HuH-7.5 (cell line): ENCODE data around the gene NELFB.

ENCODE experiments used
- DNase-seq: peaks from one replicate; pipeline ENCODE4 v3.0.0; 2011; ENCODE audit warnings: low spot score

Gene NELFB

DNA sequence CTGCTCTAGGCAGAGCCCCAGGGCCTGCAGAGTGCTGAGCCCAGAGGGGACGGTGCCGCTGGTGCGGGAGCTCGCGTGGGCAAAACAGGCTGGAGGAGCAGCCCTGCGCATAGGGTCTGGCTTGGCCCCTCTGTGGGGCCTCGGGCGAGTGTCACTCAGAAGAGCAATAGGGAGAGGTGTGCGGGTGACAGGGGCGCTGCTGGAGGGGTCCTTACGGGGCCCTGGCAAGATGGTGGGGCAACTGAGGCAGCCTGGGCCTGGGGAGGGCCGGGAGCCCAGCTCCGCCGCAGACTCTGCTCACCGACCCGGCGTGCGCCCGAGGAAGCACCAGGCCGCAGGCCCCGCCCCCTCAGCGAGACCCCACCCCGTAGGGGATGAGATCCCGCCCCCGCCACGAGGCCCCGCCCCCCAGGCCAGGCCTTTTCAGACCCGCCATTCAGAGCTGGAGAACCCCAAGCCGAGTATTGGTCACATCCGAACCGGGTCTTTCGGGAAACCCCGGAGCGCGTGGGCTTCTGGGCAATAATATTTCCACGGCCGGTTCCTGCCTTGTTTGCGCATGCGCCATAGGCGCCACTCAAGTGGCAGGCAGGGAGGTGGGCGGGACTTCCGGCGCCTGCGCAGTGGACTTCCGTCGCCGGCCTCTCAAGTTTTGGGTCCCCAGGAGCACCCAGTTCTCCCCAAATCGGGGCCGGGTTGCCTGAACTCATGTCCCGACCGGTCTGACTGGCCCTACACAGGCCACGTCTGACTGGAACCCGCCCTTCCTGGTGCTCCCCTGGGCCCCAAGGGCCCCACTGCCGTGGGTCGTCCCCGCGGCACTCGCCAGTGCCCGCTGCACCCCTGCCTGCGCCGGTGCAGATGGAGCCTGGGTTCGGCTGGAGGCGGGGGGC lies 31.8 kb upstream of the NELFB start:
- DNase-seq: peak; percentile 99

DNA sequence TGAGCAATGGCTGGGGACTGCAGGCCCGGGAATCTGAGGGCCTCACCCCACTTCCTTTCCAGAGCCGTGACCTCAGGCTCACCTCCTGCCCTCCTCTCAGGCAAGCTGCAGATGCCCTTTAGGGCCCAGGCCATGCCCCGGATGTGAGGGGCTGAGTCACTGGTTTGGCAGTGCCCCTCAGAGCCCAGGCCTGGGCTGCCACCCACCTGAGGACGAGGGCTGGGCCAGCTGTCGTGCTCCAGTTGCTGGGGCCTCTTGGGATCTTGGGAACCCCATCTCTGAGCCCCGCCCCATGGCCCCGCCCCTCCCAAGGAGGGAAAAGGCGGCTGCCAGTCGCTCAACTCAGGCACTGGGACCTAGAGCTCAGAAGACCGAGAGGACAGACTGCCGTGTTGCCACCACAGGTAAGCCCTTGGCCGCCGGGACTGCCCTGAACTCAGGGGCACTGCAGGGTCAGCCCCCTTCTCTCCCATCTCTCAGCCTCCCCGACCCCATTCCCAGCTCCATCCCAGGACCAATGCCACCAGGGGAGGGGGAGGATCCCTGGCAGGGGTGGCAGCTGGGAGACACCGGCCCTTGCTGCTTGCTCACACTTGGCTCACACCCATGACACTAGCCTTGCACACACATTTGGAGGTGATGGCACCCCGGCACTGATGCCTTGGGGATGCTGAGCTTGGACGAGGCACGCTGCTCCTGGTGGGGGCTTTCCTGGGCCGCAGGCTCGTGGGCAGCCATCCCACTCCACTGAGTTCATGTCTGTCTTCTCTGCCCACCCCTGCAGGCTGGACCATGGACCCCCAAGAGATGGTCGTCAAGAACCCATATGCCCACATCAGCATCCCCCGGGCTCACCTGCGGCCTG lies 30.1 kb upstream of the NELFB start, which contains the start of gene CYSRT1:
CYSRT1 (plus strand) TSS at position 345 of the 865 bp plus-strand sequence; CDS start at position 793, 448 bp downstream.
- DNase-seq: no peak

GRCh38 chr9:137225699-137226331 lies 29.3 kb upstream of the NELFB start:
- DNase-seq: no peak

GRCh38 chr9:137226338-137227053 lies 28.6 kb upstream of the NELFB start:
- no peak for DNase-seq

GRCh38 chr9:137227054-137227852 lies 27.9 kb upstream of the NELFB start, which contains the start of gene RNF224:
Gene RNF224 (plus strand): TSS chr9:137227502. CDS start chr9:137228336, 834 bp downstream.
- peak; percentile 98 for DNase-seq

GRCh38 chr9:137227853-137228505 lies 27.1 kb upstream of the NELFB start:
- DNase-seq: no peak

DNA sequence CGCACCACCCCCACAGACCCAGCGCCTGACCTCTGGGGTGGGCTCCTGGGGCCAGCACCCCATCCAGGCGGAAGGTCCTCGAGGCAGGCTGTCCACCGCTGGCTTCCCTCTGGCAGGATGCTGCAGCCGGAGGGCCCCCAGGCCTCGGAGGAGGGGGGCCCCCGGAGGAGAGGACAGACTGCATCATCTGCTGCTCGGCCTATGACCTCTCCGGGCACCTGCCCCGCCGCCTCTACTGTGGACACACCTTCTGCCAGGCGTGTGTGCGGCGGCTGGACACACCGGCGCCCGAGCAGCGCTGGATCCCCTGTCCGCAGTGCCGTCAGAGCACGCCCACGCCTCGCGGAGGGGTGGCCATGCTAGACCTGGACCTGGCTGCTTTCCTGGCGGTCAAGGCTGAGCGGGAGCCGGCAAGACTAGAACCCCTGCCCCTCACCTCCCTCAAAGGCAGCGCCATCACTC lies 26.6 kb upstream of the NELFB start:
- no peak for DNase-seq

DNA sequence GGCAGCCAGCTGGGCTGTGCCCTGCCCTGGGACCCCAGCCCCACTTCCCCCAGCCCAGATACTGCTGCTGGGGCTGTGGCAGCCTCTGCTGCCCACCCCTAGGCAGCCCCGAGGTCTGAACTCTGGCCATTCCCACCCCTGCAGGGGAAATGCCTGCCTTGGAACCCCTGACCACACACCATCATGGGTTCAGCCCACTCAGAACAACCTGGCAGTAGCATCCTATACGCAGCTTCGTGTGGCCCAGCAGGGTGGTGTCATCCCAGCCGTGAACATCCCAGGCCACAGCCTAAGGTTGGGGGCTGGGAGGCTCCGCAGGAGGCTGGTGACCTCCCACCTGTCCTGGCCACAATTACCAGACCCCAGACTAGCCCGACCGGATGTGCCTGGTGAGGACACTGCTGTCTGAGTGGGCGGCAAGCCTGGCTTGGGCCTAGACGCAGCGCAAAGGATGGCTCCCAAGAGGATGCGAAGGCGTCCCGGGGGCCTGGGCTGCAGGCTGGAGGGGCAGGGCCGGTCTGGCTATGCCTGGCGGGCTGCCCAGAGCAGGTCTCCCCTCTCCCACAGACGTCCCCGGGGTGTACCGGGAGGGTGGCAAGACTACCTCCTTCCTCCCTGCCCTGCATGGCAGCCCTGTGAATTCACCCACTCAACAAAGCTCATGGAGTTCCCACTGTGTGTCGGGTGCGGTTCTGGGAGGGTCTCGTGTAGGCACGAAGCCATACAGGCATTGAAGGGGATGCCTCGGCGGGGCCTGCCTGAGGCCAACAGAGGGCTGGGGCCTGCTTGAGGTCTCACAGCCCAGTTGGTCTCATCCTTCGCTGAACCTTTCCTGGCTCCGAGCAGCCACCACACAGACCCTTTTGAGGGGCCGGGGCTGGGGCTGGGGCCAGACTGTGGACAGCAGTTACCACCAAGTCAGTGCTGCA lies 25.9 kb upstream of the NELFB start:
- no peak for DNase-seq

DNA sequence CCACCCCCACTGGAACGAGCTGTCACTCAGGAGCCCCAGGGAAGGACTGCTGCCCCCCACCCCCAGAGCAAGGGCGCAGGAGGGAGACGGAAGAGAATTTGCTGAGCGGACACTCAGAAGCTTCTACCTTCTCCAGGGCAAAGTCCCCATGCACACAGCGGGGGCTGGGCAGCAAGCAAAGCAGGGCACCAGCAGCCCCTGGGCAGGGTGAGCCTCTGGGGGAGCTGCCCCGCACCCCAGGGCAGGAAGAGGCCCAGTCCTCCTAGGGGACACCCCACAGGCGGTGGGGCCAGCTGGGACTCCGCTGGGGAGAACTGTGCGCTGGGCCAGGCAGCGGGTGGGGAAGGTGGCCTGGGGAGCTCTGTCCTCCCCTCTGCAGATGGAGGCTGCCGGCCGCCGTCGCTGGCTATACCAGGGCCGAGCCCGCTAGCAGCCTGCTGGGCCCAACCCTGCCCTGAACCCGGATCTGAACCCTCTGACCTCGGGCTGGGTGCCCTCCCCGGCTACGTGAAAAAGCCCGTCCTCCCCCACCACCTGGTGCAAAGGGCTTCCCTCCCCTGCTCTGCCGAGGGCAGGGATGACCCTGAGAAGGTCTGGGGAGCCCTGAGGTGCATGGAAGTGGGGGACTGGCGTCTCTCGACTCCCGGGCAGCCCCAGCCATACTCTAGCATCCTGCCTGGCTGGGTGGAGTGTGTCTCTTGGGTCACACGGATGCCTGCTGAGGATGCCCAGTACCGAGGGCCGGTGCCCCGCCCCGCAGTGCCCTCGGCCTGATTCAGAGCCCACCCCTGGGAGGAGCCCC lies 25.0 kb upstream of the NELFB start:
- no peak for DNase-seq

- no peak for DNase-seq
These were observed 24.3 kb upstream of the NELFB start, which contains the start of gene SLC34A3 for GRCh38 chr9:137230705-137231371. Gene SLC34A3 (plus strand): TSS chr9:137230901. CDS start chr9:137231703, 802 bp downstream.

DNA sequence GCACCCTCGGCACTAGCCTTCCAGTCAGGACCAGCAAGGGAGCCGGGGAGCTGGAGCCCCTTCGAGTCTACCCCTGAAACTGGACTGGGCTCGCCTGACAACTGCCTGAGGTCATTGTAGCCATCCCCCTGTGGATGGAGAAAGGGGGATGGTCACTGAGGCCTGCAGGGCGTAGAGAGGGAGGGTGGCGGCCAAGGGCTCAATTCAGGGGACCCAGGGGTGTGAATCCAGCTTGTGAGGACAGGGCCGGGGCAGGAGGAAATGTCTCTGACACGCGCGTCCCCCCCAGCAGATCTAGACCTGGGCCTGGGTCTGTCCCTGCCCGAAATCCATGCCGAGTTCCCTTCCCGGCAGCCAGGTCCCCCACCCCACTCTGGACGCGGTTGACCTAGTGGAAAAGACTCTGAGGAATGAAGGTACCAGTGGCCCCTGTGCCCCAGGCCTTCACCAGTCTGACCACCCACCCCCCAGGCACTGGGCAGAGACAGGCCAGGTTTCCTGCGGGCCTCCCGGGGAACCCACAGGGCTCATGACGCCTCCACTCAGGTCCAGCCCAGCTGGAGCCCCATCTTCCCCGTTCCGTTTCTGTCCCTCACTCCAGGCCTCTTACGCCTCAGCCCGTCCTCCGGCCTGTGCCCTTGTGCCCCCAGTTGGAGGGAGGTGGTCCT lies 23.6 kb upstream of the NELFB start:
- DNase-seq: no peak

GRCh38 chr9:137232101-137232500 lies 23.0 kb upstream of the NELFB start:
- no peak for DNase-seq

GRCh38 chr9:137232510-137232909 lies 22.6 kb upstream of the NELFB start:
- no peak for DNase-seq

DNA sequence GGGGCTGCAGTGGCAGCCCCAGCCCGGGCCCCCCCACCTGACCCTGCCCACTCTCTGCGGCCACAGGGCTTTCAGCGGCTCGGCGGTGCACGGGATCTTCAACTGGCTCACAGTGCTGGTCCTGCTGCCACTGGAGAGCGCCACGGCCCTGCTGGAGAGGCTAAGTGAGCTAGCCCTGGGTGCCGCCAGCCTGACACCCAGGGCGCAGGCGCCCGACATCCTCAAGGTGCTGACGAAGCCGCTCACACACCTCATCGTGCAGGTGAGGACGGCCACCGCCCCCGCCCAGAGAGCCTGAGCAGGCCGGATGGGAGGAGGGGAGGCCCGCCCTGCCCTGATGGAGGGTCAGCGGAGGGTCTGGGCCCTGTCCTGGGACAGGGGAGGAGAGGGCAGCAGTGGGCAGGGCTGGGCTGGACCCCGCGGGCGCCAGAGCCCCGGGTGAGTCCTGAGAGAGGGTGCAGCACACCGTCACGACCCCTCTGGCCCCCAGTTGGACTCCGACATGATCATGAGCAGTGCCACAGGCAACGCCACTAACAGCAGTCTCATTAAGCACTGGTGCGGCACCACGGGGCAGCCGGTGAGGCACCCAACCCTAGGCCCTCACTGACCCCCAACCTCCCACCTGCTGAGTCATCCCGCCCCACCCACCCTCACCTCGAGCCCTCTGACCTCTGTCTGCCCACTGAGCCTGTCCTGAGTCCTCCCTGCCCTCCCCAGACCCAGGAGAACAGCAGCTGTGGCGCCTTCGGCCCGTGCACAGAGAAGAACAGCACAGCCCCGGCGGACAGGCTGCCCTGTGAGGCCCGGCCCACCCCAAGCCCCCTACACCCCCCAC lies 21.8 kb upstream of the NELFB start:
- DNase-seq: no peak

DNA sequence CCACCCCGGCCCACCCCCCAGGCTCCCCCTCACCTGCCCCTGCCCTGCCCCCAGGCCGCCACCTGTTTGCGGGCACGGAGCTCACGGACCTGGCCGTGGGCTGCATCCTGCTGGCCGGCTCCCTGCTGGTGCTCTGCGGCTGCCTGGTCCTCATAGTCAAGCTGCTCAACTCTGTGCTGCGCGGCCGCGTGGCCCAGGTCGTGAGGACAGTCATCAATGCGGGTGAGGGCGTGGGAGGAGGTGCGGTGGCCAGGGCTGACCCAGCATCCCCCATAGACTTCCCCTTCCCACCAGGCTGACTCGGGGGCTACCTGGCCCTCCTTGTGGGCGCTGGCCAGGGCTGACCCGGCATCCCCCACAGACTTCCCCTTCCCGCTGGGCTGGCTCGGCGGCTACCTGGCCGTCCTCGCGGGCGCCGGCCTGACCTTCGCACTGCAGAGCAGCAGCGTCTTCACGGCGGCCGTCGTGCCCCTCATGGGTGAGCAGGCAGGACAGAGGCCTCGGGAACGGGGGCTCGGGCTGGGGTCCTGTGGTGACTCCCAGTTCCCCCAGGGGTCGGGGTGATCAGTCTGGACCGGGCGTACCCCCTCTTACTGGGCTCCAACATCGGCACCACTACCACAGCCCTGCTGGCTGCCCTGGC lies 21.0 kb upstream of the NELFB start:
- DNase-seq: no peak
